Anterior cingulate cortex (tissue), 58 donors: ENCODE data around the gene SULT1A4.
"Not testable (repeated sequence)": the region's sequence is repeated elsewhere in the genome, so short reads cannot be mapped to it uniquely, and the experiment has no call there.

Experiments used
- DNase-seq, 58 donors: peaks; one replicate each; lab custom pipeline; 2025; lab: John Stamatoyannopoulos, UW

SULT1A4 gene

DNA sequence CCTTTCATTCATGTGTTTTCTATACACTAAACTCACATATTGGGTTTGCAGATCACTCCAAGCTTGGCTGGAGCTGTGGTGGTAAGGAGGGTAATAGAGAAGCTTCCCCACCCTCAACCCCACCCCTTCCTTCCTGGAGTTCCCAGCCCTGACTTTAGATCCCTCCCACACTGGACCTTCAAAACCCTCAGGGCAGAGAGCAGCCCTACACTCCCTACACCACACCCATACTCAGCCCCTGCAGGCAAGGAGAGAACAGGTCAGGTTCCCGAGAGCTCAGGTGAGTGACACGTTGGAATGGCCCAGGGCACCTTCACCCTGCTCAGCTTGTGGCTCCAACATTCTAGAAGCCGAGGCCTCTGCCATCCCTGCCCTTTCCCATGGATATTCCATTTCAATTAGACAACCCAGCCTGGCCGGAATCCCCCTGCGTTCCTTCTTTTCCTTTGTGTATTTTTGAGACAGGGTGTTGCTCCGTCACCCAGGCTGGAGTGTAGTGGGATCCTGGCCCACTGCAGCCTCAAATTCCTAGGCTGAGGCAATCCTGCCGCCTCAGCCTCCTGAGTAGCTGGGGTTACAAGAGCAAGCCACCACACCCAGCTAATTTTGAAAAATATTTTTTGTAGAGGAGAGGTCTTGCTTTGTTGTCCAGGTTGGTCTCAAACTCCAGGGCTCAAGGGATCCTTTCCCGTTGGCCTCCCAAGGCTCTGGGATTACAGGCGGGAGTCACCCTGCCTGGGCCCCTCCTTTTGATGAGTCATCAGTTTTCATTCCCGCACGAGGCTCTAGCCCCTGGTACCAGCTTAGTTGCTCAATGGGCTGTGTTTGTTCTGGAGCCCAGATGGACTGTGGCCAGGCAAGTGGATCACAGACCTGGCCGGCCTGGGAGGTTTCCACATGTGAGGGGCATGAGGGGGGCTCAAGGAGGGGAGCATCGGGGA, at the start of gene SULT1A4:
SULT1A4 (plus strand) TSS at position 208 of the 941 bp plus-strand sequence. CDS start 1,473 bp downstream, outside the sequence.
- DNase-seq, result not testable (repeated sequence)

GRCh38 chr16:29423587-29423986, 36.1 kb upstream of the SULT1A4 start:
- not testable (repeated sequence) for DNase-seq

DNA sequence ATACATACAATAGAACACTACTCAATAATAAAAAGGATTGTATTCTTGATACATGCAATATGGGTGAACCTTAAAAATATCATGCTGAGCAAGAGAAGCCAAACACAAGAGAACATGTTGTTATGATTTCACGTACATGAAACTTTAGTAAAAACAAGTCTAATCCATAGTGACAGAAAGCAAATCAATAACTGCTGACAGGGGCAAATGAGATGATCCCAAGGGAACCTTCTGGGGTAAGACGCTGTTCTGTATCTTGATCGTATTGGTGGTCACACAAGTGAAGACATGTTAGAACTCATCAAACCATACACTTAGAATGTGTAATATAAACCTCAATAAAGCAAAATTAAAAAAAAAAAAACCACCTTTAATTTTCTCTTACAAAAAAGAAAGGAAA, 34.3 kb upstream of the SULT1A4 start:
- not testable (repeated sequence) for DNase-seq

DNA sequence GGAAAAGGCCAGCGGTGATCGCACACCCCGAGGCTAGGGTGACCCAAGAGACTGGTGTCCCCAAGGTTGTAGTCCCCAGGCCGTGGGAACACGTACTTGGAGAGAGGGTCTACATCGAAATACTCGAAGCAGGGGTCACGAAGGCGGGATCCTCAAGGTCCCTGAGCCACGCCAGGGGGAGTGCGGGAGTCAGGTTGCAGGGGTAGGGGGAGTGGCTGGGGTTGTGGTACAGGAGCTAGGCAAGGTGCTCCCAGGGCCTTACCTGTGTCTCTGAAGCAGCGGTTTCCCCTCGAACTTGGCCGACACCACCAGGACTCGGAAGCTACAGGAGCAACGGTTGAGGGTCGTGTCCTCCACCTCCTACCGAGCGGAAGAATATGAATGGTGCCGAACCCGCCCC, 6.0 kb upstream of the SULT1A4 start:
- not testable (repeated sequence) for DNase-seq

DNA sequence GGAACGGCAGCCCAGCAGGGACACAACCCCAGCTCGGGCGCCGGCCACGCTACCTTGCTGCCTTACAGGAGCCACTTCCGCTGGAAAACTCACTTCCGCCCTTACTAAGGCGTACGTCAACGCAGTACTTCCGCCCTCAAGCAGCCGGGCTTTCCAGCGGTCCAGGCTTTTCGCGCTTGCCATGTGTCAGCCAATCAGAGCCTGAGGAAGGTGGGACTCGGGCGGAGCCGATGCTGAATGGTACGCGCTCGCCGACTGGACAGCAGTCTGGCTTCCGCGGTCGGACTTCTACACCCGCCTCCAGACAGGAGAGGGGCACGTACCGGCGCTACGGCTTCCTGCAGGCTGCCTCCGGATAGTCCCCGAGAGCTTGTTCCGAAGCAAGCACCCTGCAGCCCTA, 5.4 kb upstream of the SULT1A4 start, which contains the start of the genes BOLA2 and SLX1B:
BOLA2 (minus strand) TSS at position 83 of the 400 bp plus-strand sequence. CDS start 98 bp downstream, outside the sequence.
SLX1B (plus strand) TSS at position 265 of the 400 bp plus-strand sequence.
- not testable (repeated sequence) for DNase-seq

- DNase-seq, result not testable (repeated sequence)
These were observed 4.9 kb upstream of the SULT1A4 start for GRCh38 chr16:29454828-29455227.

DNA sequence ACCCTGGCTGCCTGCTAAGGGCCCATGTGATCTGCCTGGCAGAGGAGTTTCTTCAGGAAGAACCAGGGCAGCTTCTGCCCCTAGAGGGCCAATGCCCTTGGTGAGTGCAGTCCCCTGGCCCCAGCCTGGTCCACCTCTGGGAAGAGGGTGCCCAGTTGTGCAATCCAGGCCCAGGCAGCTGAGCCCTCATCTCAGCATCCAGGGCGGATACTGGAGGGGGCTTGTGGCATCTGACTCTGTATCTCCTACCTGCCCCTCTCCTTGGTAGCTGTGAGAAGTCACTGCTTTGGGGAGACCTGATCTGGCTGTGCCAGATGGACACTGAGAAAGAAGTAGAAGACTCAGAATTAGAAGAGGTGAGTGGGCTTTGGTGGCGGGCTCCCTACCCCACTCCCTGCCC, 2.1 kb upstream of the SULT1A4 start:
- not testable (repeated sequence) for DNase-seq

GRCh38 chr16:29460647-29461030, 926 bp downstream of the SULT1A4 start:
- not testable (repeated sequence) for DNase-seq

DNA sequence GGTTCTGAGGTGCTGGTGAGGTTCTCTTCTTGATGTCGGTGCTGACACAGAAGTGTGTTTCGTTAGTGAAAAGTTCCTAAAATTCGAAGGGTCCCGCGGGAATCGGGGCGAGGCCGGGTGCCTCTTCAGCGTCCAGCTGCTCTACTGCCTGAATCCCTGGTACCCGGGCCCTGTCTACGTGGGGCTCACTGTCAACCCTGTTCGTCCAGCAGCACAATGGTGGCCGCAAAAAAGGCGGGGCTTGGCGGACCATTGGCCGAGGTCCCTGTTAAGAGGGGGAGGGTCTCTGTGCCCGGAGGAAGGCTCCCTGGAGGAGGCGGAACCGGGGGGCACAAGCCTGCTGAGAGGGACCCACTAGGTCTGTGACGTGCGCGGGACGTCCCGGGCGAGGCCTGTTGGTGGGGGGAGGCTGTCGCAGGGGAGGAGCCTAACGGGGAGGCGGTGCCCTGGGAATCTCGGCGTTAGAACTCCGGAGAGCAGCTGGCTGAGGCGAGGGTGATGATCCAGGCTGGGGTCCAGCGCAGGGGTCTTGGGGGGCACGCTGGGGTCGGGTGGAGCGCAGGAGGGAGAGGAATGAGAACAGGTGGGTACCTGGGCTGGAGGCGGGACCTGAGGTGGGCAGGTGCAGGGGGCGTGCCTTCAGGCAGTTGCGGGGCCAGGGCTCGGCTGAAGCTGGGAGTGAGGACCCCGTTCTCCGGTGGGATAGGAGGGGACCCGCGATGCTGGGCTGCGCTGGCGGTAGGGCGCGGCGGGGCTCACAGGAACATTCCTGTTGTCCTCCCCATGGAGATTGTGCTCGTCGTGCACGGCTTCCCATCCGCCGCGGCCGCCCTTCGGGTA, 6.5 kb downstream of the SULT1A4 start:
- not testable (repeated sequence) for DNase-seq

DNA sequence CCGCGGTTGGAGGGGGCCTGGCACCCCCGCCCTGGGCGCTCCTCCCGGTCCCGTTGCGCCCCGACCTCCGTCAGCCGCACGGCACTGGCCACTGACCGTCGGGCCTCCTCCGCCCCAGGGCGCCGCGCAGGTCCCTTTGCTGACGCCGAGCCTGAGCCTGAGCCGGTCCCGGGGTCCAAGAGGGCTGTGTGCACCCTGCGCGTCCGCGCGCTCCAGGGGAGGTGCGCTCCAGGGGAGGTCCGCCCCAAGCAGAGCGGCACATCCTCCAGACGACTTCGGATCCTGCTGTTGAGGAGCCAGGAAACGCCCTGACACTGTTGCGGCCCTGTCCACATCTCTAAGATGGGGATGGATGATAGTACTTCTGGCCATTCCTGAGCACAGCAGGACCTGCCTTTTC, 7.2 kb downstream of the SULT1A4 start:
- DNase-seq, result not testable (repeated sequence)

GRCh38 chr16:29467654-29468366, 8.1 kb downstream of the SULT1A4 start:
- not testable (repeated sequence) for DNase-seq

GRCh38 chr16:29469660-29470059, 9.9 kb downstream of the SULT1A4 start:
- not testable (repeated sequence) for DNase-seq

DNA sequence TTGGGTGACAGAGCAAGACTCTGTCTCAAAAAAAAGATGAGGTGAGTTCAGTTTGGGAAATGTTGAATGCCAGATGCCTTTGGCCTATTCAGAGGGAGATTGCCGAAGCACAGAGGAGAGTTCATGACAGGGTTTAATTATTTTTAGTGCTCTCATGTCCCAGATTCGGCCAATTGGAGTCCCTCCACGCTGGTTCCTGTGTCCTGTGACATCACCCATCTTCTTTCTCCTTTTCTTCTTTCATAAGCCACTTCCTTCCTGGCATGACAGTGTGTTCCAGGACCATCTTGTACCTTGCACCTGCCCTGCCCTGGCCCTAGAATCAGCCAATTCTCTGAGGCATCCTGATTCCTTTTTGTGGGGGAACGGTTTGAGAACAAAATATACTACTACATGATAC, 12.4 kb downstream of the SULT1A4 start:
- DNase-seq, result not testable (repeated sequence)

- DNase-seq, result not testable (repeated sequence)
These were observed 22.6 kb downstream of the SULT1A4 start for GRCh38 chr16:29482276-29482675.

DNA sequence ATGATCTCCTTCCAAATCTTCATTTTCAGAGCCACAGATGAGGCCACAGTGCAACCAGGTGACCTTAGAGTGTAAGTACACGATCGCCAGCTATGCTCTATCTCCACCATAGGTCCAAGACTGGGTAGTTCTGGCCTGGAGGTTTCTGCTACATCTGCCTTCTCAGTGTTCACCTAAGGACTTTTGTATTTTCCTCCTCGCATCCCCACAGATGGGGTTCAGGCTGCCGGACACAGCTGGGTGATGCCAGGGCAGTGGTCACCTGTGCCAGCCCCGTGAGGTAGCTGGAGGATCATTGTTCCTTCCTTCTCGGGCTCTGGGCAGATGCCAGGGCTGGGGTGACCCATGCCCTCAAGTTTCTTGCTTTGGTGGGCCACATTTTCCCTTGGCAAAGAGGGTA, 46.6 kb downstream of the SULT1A4 start, which contains the start of gene NPIPB12:
NPIPB12 (minus strand) TSS at position 101 of the 400 bp plus-strand sequence.
- not testable (repeated sequence) for DNase-seq
